HG02642 (cell line): ENCODE data around the gene GNAI2.
"Not testable (repeated sequence)": the region's sequence is repeated elsewhere in the genome, so short reads cannot be mapped to it uniquely, and the experiment has no call there.

Experiments
- ATAC-seq: cut with Tn5 transposase; IDR thresholded peaks from one replicate; pipeline ENCODE4 v1.9.1; 2021; ENCODE audit warnings: mild to moderate bottlenecking; ENCODE audit not compliant: unreplicated experiment, poor library complexity

The GNAI2 gene

DNA sequence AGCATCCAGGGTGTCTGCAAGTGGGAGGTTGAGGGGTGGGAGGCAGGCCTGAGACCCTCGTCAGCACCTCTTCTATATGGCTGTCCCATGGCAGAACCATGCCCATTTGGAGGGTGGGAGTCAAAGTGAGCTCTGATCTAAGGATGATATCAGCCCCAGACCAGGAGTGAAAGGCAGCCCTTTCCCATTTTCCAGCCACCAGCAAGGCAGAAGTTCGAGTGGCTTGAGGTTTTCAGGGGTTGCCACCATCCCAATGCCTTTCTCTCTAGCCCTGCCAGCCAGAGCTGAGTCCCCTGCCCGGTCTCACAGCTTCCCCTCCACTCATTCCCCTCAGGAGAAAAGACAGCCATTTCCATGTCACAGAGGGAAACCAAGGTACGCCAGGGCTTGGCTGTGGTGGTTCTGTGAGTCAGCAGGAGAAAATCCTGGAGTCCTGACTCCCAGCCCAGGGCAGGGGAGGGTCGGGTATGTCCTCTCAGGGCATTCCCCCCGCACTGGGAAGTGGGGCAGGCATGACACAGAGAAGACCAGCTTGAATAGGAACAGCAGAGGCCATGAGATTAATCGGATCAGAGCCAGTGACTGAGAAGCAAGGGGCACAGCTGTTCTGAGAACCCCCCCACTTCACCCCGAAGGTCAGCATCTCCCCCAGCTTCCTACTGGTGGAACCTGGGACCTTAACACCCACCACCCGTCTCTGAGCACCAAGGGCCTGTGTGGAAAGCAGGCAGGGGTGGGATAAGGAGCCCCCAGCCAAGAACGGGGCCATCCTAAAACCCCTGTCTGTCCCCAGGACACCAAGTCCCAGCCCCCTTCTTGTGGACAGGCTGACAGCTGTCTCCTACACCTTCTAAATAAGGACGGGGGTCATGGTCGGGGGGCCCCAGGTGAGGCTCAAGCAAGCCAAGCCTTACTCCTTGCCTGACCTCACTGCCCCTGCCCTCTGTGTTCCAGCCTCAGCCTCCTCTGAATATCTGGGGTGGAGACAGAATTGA, 31.9 kb upstream of the GNAI2 start:
- ATAC-seq = no peak

DNA sequence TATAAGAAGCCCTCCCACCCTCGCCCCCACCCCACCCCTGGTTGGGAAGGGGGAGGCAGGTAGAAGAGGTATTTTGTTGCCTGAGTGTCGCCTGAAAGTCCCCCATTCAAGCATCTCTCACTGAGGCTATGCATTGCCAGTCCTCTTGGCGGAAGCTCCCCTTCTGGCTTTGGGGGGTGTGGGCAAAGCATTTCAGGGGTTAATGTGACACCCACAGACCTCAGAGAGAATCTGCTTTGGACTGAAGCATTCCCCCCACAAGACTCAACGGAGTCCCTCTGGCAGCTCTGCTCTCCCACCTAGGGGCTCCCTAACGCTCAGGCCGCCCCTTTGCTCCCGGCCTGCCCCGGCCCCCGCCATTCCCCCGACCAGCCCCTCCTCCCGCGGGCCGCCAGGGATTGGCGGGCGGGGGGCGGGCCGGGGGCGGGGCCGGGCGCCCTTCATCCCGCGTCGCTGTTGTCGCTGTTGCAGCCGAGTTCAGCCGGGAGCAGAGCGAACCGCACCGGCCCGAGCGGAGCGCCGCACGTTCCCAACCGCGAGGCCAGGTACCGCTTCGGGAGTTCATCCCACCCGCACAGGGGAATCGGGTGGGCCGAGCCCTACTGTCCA, 31.1 kb upstream of the GNAI2 start, which contains the start of gene SLC38A3:
Gene SLC38A3 (plus strand): TSS at position 468 of the 609 bp plus-strand sequence. CDS start 8,929 bp downstream, outside the sequence.
- no peak for ATAC-seq

DNA sequence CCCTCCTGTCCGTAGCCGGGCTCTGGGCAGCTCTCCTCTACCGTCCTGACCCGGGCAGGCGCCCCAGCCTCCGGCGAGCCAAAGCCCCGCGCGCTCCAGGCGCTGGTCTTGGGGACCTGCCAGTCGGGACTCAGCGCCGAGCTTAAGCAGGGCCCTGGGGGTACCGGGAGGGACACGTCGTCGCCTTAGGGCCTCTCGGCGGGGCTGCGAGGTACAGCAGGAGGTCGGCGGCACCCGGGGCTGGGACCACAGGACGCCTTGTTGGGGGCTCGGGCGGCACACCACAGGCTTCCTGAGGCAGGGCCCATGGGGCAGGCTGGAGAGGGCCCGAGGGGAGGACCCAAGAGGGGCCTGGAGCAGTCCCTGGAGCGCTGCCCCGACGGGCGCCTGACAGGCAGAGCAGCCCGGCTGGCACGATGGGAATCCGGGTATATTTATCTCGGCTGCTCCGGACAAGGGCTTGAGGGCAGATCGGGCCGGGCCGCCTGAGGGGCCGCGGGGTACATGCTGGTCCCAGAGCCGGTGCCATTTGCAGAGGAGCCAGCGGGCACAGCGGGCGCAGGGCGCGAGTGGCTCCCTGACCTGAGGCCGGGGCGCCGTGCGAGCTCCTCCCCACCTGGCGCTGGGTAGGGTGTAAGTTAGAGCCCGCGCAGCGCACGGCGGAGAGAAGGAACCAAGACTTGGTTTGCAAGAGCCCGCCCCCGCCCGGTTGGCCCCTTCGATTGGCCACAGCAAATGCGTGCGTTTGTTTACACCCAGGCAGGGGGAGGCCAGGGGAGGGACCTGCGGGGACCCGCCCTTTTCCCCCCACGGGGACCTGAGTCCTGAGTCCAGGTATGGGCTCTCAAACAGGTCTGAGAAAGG, 30.4 kb upstream of the GNAI2 start:
- ATAC-seq = no peak

DNA sequence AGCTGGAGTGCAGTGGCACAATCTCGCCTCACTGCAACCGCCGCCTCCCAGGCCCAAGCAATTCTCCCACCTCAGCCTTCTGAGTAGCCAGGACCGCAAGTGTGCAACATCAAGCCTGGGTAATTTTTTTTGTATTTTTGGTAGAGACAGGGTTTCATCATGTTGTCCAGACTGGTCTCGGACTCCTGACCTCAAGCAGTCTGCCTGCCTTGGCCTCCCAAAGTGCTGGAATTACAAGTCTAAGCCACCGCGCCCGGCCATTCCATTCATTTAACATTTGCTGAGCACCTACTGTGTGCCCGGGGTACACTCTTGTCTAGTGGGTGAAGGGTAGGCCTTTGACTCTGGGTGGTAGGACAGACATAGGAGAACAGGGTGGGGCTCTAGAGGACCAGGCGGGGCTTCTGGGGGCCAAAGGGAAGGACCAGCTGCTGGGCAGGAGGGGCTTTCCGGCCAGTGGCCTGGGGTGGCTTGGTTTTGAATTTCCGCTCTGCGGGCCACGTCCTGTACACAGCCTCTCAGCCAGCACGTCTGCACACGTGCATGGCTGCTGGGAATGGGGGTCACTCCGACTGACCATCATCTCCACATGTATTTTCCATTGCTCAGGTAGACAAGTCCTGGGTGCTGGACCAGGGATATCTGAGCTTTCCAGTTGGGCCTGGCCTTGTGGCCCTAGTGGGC, 28.5 kb upstream of the GNAI2 start:
- no peak for ATAC-seq

DNA sequence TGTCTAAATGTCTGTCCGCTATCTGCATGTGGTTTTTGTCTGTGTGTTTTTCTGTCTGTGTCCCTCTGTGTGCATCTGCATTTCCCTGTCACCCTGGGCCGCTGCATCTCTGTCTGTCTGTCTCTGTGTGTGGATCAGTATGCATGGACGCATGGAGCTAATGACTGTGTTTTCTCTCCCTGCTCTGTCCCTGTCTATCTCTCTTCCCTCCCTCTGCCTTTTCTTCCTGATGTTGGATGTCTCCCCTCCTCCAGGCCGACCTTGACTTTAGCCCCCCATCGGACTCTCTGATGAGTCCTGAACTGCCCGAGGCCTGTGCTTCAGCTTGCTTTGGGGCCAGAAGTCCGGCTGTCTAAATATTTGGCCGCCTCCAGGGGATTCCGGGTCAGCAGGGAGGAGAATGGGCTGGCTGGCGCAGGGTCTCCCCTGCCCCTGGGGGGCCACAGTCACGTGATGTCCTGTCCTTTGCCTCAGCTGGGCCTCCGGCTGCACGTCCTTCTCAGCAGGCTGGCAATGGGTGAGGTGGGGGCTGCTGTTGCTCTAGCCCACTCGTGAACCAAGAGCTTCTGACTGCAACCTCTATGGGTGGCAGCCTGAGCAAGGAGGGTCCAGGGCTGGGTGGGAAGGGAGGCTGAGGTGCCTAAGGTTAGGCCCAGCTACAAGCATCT, 27.2 kb upstream of the GNAI2 start:
- ATAC-seq = no peak

DNA sequence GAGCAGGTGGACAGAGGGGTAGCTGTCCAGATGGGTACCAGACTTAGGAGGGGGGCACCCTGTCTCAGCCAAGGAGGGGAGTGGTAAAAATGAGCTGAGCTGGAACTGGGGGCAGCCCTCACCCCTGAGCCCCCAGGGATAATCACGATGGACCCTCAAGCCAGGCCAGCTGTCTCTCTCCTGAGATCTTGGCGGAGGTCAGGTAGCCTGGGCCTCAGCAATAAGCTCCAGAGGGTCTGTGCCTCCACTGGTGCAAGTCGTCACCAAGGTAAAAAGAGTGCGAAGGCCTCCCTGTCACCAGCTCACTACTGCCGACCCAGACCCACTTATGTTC, 25.9 kb upstream of the GNAI2 start:
- ATAC-seq = no peak

DNA sequence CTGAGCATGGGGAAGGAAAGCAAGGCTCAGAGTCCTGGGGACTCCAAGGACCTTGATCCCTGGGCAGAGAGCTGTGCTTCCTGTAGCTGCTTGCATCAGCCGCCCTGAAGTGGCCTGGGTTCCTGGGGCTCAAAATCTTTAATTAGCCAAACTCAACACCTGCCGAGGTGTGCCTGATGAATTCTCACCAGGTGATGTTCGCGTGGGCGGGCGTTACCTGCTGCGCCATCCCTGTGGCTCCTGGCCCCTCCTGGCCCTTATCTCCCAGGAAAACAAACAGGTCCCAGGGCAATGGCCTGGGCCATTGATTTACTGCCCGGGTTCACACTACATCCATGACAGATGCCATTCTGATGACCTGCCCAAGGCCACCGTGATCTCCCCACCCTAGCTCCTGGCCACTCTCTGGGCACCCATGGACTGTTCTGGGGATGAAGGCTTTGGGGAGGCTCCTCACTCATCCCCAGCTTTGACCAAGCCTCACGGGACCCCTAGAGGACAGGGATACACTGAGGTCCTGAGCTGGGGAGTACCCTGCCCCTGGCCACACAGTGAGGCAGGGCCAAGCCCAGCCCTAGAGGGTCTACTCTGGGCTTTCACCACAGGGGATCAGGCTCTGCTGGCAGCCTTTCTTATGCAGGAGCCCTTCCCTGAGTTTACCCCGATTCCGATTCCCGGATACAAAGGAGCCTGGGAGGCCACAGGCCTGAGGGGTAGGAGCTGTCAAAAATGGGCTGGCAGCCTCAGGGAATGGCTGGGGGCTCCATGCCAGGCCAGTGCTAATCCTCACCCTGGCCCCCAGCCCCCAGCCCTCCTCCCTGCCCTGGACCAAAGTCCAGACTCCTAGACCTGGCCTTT, 25.3 kb upstream of the GNAI2 start:
- no peak for ATAC-seq

DNA sequence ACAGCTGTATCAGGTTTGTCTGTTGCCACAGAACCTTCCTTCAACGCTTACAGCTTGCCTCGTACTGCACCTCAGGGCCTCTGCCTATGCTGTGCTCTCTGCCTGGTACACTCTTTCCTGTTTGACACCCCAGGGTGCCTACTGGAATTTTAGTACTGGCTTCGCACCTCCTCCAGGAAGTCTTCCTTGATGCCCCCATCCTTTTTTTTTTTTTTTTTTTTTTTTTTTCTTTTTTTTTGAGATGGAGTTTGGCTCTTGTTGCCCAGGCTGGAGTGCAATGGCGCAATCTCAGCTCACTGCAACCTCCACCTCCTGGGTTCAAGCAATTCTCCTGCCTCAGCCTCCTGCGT, 24.7 kb upstream of the GNAI2 start:
- not testable (repeated sequence) for ATAC-seq

DNA sequence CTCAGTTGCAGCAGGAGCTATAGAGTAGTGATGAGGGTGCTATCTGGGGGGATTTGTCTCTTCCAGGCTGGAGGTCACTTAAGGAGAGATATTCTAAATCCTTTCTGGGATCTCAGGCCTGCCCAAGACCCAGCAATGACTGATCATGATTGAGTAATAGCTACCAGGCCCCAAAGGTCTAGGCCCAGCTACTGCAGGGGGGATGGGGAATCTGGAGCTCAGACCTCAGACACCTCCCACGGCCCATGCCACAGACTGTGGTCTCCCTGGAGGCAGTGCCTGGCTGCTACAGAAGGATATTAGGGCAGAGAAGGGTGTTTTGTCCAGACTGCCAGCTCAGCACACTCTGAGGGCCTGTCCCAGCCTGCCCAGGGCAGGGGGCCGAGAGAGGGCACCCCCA, 24.1 kb upstream of the GNAI2 start:
- no peak for ATAC-seq

DNA sequence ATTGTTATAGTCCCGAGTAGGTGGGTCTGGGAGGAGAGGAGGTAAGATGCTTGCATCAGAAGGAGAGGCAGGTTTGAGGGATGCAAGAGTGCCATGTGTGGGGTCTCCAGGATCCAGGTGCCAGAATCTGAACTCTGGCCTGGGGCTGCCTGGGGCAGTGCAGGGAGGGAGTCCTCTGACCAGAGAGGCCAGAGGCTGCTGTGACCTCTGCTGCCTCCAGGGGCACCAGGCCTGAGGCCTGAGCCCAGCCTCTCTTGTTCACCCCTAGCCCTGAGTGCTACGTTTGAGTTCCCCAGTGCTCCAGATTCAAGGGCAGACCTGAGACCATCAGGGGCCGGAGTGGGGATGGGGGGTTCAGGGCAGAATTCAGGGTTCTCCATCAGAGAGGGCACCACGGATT, 23.5 kb upstream of the GNAI2 start:
- no peak for ATAC-seq

DNA sequence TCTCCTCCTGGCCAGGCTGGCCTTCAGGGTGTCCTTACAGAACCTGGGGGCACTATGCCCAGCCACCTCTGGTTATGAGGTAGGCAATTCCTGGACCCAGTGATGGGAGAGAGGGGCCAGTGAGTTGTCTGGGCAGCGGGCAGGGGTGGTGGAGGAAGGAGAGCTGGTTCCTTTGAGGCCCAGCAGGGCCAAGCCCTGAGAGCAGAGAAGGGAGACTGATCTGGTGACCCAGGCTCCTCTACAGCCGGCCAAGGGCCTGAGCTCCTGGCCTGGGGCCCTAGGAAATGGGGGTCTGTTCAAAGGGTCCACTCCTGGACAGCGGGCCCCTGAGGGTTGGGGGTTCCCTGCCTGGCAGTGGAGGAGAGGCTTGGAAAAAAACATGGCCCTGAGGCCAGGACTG, 23.0 kb upstream of the GNAI2 start:
- ATAC-seq = no peak

DNA sequence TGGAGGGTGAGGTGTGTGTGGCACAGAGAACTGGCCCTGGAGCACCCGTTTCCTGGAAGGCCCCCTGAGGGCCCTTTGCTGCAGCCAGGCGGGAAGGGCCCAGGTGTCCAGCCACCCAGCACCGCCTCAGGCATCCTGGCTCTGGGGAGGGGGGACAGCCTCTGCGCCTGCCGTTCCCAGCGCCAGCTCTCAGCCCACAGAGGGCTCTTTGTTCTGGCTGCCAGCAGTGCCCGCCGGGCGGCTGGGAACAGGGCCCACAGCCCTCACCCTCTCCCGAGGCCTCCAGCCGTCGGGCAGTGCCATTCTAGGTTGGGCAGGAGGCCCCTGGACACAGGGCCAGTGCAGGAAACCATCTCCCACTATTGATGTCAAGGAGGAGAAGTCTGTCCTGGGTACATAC, 22.6 kb upstream of the GNAI2 start:
- ATAC-seq = no peak

DNA sequence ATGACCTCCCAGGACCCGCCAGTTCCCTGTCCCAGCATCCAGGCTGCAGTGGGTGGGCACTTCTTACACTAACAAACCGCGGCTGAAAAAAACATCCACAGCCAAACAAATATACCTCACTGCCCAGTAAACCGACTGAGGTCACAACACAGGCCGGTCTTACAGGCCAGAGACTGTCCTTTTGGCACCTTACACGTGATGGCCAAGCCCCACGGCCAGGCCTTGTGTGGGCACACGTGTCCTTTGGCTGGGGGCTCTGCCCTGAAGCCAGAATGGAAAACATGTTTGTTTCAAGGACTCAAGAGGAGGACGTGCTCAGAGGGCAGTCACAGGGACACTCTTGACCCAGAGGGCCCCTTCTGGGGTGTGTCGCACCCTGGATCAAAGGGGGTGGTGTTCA, 21.2 kb upstream of the GNAI2 start:
- ATAC-seq = no peak

DNA sequence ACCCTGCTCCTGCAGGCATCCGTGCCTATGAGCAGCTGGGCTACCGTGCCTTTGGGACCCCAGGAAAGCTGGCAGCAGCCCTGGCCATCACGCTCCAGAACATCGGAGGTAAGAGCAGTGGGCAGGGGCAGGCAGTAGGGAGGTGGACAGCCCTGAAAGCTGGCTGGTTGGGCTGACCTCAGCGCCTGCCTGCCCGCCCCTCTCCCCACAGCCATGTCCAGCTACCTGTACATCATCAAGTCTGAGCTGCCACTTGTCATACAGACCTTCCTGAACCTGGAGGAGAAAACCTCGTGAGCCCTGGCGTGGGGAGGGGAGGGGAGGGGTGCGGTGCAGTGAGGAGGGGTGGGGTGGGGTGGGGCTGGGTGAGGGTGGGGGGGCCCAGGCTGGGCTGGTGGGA, 20.5 kb upstream of the GNAI2 start:
- ATAC-seq = no peak

DNA sequence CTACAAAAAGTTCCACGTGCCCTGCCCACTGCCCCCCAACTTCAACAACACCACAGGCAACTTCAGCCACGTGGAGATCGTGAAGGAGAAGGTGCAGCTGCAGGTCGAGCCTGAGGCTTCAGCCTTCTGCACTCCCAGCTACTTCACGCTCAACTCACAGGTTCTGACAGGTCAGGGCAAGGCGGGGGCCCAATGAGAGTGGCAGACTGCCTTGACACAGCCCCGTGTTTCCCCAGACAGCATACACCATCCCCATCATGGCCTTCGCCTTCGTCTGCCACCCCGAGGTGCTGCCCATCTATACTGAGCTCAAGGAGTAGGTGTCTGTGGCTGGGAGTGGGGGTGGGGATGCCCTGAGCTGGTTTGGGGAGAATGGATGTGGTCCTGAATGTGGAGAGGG, 18.3 kb upstream of the GNAI2 start:
- ATAC-seq = no peak

DNA sequence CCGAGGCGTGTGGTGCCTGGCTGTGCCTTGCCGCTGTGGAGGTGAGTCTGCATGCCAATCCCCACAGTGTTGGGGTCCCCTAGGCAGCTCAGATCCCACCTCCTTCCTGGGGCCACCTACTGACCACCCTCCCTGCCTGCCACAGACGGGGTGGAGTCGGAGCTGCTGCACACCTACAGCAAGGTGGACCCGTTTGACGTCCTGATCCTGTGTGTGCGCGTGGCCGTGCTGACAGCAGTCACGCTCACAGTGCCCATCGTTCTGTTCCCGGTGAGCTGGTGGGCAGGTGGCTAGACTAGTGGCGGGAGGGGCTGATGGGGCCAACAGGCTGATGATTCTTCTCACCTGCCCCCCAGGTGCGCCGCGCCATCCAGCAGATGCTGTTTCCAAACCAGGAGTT, 17.6 kb upstream of the GNAI2 start:
- no peak for ATAC-seq

DNA sequence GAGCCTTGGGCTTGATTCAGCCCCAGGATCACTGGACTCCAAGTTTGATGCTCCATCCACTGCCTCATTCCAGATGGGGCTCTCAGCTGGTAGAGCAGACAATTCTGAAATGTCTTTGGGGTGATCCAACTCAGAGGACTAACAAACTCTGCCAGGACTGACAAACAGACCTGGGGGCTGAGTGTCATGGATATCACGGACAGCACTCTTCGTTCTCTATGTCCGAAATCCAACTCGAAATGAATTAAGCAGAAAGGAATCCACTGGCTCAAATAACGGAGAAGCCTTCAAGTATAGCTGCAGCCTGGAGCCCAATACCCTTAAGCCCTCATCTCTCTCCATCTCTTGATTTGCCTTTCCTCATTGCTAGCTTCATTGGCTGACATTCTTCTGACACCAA, 16.7 kb upstream of the GNAI2 start:
- ATAC-seq = no peak

DNA sequence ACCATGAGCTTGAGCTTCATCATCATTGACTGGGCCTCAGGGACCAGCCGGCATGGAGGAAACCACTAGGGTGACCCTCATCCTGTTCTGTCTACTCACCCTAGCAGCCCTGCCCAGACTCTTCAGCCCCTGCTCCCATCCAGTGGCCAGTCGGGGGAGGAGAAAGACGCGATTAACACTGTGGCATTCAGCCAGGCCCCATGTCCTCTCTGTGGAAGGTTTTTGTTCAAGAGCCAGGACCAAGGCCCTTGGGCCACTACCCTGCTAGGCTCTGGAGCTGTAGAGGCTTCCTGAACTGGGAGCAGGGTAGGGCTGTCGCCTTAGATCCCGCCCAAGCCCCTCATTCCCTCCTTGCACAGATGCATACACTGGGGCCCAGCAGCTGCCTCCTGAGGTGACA, 15.9 kb upstream of the GNAI2 start:
- ATAC-seq = no peak

DNA sequence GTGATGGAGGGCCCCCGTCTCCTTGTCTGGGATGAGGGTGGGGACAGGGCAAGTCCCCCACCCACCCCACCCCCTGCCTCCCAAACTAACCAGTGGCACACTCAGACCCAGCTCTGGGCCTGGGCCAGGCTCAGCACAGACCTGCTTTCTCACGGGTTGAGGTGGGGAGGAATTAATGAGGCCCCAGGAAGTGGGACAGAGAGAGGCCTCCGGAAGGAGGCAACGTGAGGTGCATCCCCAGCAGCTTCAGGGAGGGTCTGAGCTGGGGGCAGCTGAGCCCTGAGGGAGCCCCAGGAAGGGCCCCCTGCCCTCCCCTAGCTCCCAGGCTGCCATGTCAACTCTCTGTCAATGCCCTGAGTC, 15.0 kb upstream of the GNAI2 start:
- no peak for ATAC-seq
